ENCODE results near the gene CDADC1.

DNA sequence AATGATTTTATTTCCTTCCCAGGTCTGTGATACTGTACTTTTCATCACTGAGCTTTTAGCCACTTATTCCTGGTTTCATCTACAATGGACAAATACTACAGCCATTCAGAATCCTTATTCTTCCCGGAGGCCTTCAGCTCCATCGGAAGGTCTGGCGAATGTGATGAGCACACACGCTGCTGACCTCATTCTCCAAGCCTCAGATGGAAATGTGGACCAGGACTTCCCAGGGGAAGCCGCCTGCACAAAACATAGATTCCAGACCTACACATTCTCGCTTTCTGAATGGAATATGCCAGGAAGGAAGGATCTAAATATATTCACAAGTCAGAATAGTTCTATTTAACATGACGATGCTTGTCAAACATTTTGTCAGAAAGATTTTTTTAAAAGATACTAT lies 75.6 kb downstream of the CDADC1 start:
- TF ChIP-seq POLR2AphosphoS5 (IDR thresholded peaks at IDR 0.05; ENCODE audit: borderline replicate concordance, low read depth, low read length) = no peak
- TF ChIP-seq EZH2 (IDR thresholded peaks at IDR 0.05) = no peak

All from SK-N-MC (cell line).